H54 (cell line): Measurements from ENCODE around the gene FAM25G.
A peak's percentile ranks its signal among the peaks of the same experiment; 100 is the strongest.
"Not testable (repeated sequence)": the region's sequence is repeated elsewhere in the genome, so short reads cannot be mapped to it uniquely, and the experiment has no call there.

Source experiments
- DNase-seq: peaks from one replicate; pipeline ENCODE4 v3.0.0; 2011; ENCODE audit warnings: low spot score, mixed read lengths; ENCODE audit not compliant: insufficient read length
- FAIRE-seq: peaks from 3 replicates; lab custom pipeline; 2011; peaks lifted over from hg19 to GRCh38; lab: Jason Lieb, UNC
- POLR2A ChIP-seq: IDR thresholded peaks from 2 replicates; pipeline ENCODE4 v1.6.1; 2011; ENCODE audit warnings: low read depth, mild to moderate bottlenecking, low read length

The FAM25G gene

DNA sequence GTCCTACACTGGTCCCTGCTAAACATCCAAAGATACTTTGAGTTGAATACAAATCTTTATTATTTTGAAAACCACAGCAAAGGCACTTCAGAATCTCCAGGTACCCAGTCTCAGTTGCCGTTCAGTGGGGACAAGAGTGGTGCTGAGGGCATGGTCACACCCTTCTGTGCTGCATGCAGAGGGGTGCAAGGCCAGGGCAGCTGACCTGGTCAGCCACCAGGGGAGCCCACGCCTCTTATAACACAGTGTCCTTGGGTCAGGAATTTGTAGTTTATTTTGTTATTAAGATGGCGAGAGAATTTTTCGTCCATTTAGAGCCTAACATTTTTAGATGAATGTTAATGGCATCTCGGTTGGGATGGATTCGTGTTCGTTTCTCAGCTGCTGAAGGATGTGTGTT, 23.5 kb downstream of the FAM25G start:
- FAIRE-seq, DNase-seq: not testable (repeated sequence)

DNA sequence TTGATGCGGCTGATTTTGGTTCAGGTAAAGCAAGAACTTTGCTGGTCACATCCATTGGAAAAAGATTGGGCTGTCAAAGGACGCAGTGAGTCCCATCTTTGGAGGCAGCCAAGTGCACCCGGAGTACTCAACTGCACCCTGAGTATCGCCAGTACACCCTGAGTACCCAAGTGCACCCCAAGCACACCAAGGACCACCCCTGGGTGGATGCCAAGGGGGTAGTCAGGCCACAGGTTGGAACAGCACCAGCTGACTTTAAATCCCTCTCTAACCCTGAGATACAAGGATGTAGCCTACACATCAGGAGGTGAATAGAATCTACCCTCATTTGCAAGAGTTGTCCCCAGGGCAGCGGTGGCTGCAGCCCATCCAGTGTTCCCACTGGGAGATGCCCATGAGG, 24.0 kb downstream of the FAM25G start:
- not testable (repeated sequence) for DNase-seq, FAIRE-seq

DNA sequence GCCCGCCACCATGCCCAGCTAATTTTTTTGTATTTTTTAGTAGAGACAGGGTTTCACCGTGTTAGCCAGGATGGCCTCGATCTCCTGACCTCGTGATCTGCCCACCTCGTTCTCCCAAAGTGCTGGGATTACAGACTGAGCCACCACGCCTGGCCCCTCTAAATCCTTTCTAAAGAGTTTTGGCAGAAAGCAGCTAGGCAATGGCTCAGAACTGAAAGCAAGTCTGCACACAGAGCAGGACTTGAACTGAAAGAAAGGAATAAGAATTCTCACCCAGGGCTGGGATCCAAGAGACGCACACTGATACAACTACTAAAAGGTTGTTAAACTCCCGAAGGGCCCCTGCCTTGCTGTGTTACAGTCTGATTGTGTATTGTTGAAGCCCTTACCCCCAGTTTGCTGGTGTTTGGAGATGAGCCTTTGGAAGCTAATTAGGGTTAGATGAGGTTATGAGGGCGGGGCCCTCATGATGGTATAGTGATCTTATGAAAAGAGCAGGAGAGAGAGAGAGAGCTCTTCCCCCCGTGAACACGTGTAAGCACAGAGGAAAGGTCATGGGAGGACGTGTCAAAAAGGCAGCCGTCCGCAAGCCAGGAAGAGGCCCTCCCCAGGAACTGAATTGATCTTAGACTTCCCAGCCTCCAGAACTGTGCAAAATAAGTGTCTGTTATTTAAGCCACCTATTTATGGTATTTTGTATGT, 26.1 kb downstream of the FAM25G start:
- DNase-seq, FAIRE-seq: not testable (repeated sequence)

DNA sequence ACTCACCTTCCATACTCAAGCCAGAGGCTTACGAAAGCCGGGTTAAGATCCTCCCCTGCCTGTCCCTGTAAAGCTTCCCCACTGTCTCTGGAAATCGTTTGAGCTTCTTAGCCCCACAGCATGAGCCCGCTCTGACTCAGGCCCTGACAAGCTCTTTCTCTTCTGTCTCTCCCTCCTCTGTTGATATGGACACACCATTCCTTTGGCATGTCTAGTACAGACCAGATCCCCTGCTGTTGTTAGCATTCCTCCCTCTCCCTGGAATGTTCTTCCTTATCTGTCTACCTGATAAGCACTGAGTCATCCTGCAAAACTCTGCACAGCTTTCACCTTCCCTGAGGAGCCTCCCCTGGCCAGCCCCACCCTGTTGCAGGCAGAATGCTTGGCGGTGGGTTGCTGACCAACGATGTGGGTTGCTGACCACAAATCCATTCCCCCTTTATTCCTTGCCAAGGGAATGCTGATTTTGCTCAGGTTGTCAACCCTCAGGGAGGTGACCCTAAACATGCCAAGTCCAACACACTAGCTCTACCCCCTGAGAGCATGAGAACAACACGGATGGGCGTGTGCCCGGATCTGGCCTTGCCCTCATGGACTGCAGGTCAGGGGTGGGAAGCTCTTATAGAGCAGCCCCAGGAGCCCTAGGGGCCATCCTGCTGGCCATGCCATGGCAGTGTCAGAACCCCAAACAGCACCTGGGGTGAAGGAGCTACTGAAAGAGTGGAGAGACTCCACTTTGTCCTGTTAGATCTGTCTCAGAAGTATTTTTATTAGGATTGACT, 28.7 kb downstream of the FAM25G start:
- not testable (repeated sequence) for DNase-seq, FAIRE-seq

DNA sequence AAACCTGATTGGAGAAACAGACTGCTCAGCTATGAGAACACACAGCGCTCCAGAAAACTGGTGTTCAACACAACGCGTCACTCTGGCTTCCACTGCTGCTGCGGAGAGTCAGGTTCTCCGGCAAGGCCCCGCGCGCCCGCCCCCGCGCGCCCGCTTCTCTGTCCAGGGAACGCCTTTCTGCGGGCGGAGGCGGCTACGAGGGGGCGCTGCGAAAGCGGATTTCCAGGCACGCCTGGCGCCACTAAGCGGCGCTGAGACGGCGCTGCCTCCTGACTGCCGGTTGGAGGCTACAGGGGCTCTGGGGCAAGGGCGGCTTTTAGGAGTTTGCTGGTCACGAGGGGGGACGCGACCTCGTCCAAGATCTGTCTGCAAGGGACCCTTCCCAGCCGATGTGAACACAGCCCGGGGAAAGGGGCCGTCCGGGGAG, 30.2 kb downstream of the FAM25G start:
- not testable (repeated sequence) for FAIRE-seq

DNA sequence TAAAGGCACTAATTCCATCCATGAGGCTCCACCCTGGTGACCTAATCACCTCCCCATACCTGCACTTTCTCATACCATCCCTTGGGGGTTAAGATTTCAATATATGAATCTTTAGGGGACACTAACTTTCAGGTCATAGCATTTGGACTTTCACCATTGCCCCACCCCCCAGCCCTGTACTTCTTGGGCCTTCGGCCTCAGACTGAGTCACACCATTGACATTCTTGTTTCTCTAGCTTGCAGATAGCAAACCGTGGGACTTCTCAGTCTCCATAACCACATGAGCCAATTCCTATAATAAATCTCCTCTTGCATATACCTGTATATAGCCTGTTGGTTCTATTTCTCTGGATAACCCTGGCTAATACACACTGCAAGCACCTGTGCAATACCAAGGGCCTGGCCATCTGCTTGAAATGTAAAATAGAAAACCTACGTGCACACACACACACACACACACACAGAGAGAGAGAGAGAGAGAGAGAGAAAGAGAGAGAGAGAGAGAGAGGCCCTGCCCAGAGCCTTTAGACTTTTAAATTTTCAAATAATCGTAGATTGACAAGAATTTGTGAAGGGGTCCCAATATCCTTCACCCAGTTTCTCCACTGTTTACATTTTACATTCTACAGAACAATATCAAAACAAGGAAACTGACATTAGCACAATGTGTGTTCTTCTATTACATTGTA, 32.9 kb downstream of the FAM25G start:
- DNase-seq (peak; percentile 47), FAIRE-seq (no peak)
- TF ChIP-seq POLR2A, result no peak

More for the DNA sequence above, 30.2 kb downstream of the FAM25G start:
- not testable (repeated sequence) for DNase-seq

DNA sequence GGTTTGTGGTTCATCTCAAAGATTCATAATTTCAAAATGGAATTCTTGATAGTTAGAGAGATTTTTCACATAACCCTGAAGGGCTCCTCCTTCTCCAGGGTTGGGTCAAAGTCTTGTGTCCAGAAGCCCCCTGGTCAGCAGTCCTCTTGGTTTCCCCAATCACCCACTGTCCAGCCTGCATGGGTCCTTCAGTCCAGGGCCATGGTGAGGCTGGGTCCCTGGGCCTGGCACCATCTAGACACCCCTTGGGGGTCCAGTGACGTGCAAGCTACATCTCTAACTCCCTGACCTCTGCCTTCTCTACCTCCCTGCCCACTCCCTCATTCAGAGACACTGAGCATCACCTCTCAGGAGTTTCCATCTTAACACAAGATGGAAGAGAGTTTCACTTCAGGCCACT, 33.7 kb downstream of the FAM25G start:
- no peak for DNase-seq
- no peak for FAIRE-seq
- no peak for TF ChIP-seq POLR2A

DNA sequence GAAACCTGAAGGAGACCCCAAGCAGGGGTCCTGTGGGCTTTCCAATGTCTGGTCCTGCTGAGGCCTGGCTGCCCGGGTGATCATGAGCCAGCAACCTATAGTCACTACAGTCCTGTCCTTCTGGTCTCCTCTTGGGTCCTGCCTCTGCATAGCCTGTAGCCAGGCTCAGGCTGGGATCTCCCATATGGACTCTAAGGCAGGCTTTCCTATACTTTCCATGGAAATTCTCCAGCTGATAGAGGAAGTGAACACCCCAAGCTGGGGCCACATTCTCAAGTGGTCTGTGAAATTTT, 34.0 kb downstream of the FAM25G start:
- DNase-seq (no peak), FAIRE-seq (no peak)
- TF ChIP-seq POLR2A, result no peak

DNA sequence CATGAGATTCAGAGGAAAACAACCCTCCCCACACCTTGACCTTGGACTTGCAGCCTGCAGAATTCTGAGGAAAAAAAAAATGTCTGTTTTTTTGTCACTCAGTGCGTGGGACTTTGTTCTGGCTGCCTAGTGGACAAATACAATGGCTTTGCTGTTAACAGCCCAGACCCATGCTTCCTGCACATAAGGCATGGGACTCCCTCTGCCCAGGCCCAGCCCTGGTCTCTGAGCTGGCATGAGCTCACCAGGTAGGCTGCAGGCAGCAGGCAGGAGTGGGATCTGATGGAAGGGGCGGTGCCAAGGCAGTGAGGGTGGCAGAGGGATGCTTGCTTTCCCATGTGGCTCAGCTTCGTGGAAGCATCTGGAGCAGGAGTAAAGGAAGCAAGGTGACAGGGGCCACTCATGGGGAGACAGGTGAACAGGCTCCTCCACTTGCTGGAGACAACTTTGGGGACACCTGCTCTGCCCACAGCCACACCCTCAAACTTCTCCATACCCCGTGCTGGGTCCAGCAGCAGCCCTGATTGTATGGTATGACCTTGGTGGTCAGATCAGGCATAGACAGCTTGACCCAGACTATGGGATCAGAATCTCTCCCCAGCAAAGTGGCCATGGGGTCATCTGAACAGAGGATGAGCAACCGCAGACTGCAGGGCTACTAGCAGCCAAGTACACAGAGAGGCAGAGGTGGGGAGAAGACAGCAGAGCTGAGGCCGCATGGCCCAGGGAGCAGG, 34.5 kb downstream of the FAM25G start:
- no peak for TF ChIP-seq POLR2A
- DNase-seq, result no peak
- FAIRE-seq, result no peak

DNA sequence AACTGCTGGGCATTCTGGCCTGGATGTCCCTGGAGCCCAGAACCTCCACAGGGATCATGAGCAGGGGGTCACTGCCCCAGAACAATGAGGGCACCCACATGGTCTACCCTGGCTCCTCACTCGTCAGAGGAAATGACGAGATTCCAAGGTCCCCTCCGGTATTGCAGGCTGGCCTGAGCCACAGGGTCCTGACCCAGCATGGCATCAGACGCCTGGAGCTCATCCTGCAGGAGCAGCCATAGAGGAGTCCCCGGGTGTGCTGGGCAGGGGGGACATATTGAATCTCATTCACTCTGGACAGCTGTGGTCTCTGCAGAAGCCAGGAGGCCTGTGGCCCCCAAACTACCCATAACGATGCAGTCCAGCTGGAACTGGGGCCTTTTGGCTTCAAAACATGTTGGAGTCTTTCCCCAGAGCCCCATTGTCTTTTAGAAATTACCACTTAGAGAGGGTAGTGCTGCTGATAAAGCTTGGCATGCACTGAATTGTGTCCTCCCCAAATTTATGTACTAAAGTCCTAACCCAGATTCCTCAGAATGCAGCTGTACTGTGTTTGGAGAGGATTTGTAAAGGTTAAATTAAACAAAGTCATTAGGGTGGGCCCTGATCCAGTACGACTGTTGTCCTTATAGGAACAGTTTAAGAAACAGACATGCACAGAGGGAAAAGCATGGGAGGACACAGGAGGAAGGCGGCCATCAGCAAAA, 35.3 kb downstream of the FAM25G start:
- no peak for FAIRE-seq
- TF ChIP-seq POLR2A, result no peak
- DNase-seq, result no peak

DNA sequence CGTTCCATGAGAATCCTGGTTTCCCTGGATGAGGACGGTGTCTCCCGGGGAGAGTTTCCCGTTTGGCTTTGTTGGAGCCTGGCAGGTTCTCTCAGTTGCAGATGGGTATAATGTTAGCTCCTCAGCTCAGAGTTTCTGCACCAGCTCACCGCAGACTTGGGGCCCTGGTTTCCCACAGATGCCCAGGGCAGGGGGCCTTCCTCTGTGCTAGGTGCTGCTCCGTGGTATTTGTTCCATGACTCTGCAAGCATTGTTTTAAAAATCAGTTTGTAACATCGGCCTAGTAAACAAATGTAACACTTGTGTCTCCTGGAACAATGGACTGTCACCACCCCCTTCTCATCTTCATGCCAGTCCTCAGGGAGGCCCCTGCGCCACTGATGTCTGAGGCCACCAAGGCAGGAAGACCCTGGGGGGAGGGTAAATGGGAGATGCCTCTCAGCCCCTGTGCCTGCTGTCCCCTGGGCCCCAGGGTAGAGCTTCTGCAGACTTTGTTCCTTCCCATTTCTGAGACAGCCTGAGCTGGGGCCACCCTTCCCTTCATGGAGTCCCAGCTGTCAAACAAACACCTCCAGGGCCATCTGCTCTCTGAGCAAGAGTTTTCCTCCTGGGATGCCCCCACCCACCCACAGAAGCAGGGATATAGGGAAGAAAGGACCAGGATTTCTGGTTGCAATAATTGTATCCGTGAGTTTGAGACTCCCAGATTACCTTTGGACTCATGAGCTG, 36.0 kb downstream of the FAM25G start:
- FAIRE-seq, DNase-seq: not testable (repeated sequence)

DNA sequence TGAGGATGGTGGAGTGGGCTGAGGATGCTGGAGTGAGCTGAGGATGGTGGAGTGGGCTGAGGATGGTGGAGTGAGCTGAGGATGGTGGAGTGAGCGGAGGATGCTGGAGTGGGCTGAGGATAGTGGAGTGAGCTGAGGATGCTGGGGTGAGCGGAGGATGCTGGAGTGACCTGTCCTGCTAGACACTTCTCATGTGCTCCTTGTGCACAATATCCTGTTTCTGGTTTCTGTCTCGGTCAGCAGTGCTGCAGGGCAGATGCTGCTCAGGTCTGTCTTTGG, 36.8 kb downstream of the FAM25G start:
- DNase-seq (no peak), FAIRE-seq (no peak)

More for the DNA sequence above, 36.8 kb downstream of the FAM25G start:
- no peak for TF ChIP-seq POLR2A
